ENCODE measurements around the gene MANSC1. TPM values are rescaled to one million over a fixed set of nuclear protein-coding genes. Genes with fewer than 3 reads are reported as not detected.
A peak's percentile ranks its signal among the peaks of the same experiment; 100 is the strongest.

Gene MANSC1
- total and polyA plus RNA-seq, 9 of the 15 experiments (the other 6 are each of a cell fraction or from before 2014, with no cell fraction given) = 0.76 to 8.6 (median 3.1) TPM

- TF ChIP-seq ZHX1 (conservative IDR thresholded peaks at IDR 0.05; ENCODE audit: low read length) (no peak), ESRRB (CRISPR knock-in tag; IDR thresholded peaks at IDR 0.05; ENCODE audit: borderline replicate concordance) (no peak), ZNF174 (CRISPR knock-in tag; IDR thresholded peaks at IDR 0.05) (no peak), TAF9B (IDR thresholded peaks at IDR 0.05; ENCODE audit: partially characterized antibody) (peak; percentile 72), RBM39 (optimal IDR thresholded peaks at IDR 0.05; ENCODE audit: low read depth, low read length) (no peak), THRAP3 (IDR thresholded peaks at IDR 0.05; ENCODE audit: borderline replicate concordance) (no peak), ARID4B (CRISPR knock-in tag; IDR thresholded peaks at IDR 0.05) (peak; percentile 75), NFIX (CRISPR knock-in tag; IDR thresholded peaks at IDR 0.05; ENCODE audit: low read depth) (no peak), ZNF184 (CRISPR knock-in tag; IDR thresholded peaks at IDR 0.05) (no peak), PCBP1 (IDR thresholded peaks at IDR 0.05; ENCODE audit: low read depth, low read length, poor library complexity, severe bottlenecking) (peak; percentile 63)
- TF ChIP-seq, protein P1, sequence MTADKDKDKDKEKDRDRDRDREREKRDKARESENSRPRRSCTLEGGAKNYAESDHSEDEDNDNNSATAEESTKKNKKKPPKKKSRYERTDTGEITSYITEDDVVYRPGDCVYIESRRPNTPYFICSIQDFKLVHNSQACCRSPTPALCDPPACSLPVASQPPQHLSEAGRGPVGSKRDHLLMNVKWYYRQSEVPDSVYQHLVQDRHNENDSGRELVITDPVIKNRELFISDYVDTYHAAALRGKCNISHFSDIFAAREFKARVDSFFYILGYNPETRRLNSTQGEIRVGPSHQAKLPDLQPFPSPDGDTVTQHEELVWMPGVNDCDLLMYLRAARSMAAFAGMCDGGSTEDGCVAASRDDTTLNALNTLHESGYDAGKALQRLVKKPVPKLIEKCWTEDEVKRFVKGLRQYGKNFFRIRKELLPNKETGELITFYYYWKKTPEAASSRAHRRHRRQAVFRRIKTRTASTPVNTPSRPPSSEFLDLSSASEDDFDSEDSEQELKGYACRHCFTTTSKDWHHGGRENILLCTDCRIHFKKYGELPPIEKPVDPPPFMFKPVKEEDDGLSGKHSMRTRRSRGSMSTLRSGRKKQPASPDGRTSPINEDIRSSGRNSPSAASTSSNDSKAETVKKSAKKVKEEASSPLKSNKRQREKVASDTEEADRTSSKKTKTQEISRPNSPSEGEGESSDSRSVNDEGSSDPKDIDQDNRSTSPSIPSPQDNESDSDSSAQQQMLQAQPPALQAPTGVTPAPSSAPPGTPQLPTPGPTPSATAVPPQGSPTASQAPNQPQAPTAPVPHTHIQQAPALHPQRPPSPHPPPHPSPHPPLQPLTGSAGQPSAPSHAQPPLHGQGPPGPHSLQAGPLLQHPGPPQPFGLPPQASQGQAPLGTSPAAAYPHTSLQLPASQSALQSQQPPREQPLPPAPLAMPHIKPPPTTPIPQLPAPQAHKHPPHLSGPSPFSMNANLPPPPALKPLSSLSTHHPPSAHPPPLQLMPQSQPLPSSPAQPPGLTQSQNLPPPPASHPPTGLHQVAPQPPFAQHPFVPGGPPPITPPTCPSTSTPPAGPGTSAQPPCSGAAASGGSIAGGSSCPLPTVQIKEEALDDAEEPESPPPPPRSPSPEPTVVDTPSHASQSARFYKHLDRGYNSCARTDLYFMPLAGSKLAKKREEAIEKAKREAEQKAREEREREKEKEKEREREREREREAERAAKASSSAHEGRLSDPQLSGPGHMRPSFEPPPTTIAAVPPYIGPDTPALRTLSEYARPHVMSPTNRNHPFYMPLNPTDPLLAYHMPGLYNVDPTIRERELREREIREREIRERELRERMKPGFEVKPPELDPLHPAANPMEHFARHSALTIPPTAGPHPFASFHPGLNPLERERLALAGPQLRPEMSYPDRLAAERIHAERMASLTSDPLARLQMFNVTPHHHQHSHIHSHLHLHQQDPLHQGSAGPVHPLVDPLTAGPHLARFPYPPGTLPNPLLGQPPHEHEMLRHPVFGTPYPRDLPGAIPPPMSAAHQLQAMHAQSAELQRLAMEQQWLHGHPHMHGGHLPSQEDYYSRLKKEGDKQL (CRISPR knock-in tag; IDR thresholded peaks at IDR 0.05; ENCODE audit: borderline replicate concordance) = no peak
- TF ChIP-seq, protein P2, sequence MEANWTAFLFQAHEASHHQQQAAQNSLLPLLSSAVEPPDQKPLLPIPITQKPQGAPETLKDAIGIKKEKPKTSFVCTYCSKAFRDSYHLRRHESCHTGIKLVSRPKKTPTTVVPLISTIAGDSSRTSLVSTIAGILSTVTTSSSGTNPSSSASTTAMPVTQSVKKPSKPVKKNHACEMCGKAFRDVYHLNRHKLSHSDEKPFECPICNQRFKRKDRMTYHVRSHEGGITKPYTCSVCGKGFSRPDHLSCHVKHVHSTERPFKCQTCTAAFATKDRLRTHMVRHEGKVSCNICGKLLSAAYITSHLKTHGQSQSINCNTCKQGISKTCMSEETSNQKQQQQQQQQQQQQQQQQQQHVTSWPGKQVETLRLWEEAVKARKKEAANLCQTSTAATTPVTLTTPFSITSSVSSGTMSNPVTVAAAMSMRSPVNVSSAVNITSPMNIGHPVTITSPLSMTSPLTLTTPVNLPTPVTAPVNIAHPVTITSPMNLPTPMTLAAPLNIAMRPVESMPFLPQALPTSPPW (CRISPR knock-in tag; IDR thresholded peaks at IDR 0.05) = peak; percentile 84
Measured at GRCh38 chr12:12356896-12357718, 7.1 kb upstream of the MANSC1 start, which contains the start of gene BORCS5 (continued).

Data from K562 (cell line).